A549 (cell line): ENCODE results near the gene ATXN10. TPM values are rescaled to one million over a fixed set of nuclear protein-coding genes. Genes with fewer than 3 reads are reported as not detected.
"Not testable (repeated sequence)": the region's sequence is repeated elsewhere in the genome, so short reads cannot be mapped to it uniquely, and the experiment has no call there.

ENCODE experiments used
- ATAC-seq, 2 experiments: fragments of 200-7000 bp in 1 of 2; fragments of >200 bp in 1 of 2; cut with Nextera tagmentation in 1 of 2; cut with Tn5 transposase in 1 of 2; 3 replicates each; pipeline versions ENCODE4 v1.8.0 to v1.9.1; 2018 to 2020; ENCODE audit warnings: mild to moderate bottlenecking in 1 of 2, moderate library complexity in 1 of 2
- CTCF ChIA-PET: fragments of 300-600 bp; sonication (Branson Sonifier 250); formaldehyde crosslinking; extraction: SDS; loops from one replicate; lab custom pipeline; 2021; ENCODE audit warnings: antibody characterized with exemption, inconsistent platforms; lab: Yijun Ruan, JAX
- POLR2A ChIA-PET: fragments of 350-600 bp; formaldehyde crosslinking; extraction: SDS; loops from one replicate; lab custom pipeline; 2021; ENCODE audit warnings: antibody characterized with exemption, inconsistent platforms; lab: Yijun Ruan, JAX
- DNase-seq, 2 experiments: peaks; one replicate each; pipeline versions ENCODE4 v3.0.0 to v3.0.0-alpha.2; 2011 to 2016; ENCODE audit warnings: low read depth in 1 of 2, low spot score in 1 of 2
- FAIRE-seq: peaks from 2 replicates; lab custom pipeline; 2011; peaks lifted over from hg19 to GRCh38; lab: Jason Lieb, UNC
- H3K27ac ChIP-seq, 2 experiments: fragments of >200 bp; sonication (Bioruptor Twin); formaldehyde crosslinking; 3 replicates each; pipeline ENCODE4 v1.5.1; 2016 to 2017
- H3K4me1 ChIP-seq: fragments of >200 bp; sonication (Bioruptor Twin); formaldehyde crosslinking; 3 replicates; pipeline ENCODE4 v1.6.1; 2016
- H3K4me2 ChIP-seq: fragments of >200 bp; sonication (Bioruptor Twin); formaldehyde crosslinking; 3 replicates; pipeline ENCODE4 v1.6.1; 2016
- H3K4me3 ChIP-seq: fragments of >200 bp; sonication (Bioruptor Twin); formaldehyde crosslinking; 3 replicates; pipeline ENCODE4 v1.5.1; 2016
- H3K9me3 ChIP-seq: fragments of >200 bp; sonication (Bioruptor Twin); formaldehyde crosslinking; 3 replicates; pipeline ENCODE4 v1.6.1; 2016
- CBX8 ChIP-seq: fragments of 200-600 bp; sonication (generic); IDR thresholded peaks from 2 replicates; pipeline ENCODE4 v1.6.1; 2016
- EHF ChIP-seq: fragments of 250-450 bp; sonication (Bioruptor Pico); IDR thresholded peaks from 2 replicates; pipeline ENCODE4 v1.5.0; 2020; ENCODE audit warnings: mild to moderate bottlenecking
- EHMT2 ChIP-seq: fragments of 200-600 bp; sonication (generic); IDR thresholded peaks from 2 replicates; pipeline ENCODE4 v1.6.1; 2016; ENCODE audit warnings: antibody characterized with exemption, low read depth, mild to moderate bottlenecking, moderate library complexity
- ELK1 ChIP-seq: fragments of 150-350 bp; IDR thresholded peaks from 2 replicates; pipeline ENCODE4 v1.6.1; 2014; ENCODE audit warnings: low read depth, mild to moderate bottlenecking, low read length
- HDAC2 ChIP-seq: fragments of 200-600 bp; sonication (generic); IDR thresholded peaks from 2 replicates; pipeline ENCODE4 v1.6.1; 2016
- JUN ChIP-seq, 2 experiments: fragments of >200 bp; sonication (Bioruptor Twin); formaldehyde crosslinking; IDR thresholded peaks; 2 replicates in 1 of 2; 3 replicates in 1 of 2; pipeline ENCODE4 v1.6.1; 2016 to 2017
- JUNB ChIP-seq: fragments of >200 bp; sonication (Bioruptor Twin); formaldehyde crosslinking; IDR thresholded peaks from 2 replicates; pipeline ENCODE4 v1.6.1; 2016
- KDM5A ChIP-seq: fragments of 200-600 bp; sonication (generic); IDR thresholded peaks from 2 replicates; pipeline ENCODE4 v1.6.1; 2016; ENCODE audit warnings: antibody characterized with exemption, mild to moderate bottlenecking
- MYC ChIP-seq: IDR thresholded peaks from 2 replicates; pipeline ENCODE4 v1.6.1; 2012; ENCODE audit warnings: mild to moderate bottlenecking, inconsistent platforms, low read length, improper control_type of control experiment, borderline replicate concordance
- NFE2L2 ChIP-seq: fragments of 150-350 bp; conservative IDR thresholded peaks from 2 replicates; pipeline ENCODE4 v1.6.1; 2014; ENCODE audit warnings: low read length
- POLR2AphosphoS2 ChIP-seq: conservative IDR thresholded peaks from 2 replicates; pipeline ENCODE4 v1.6.1; 2012; ENCODE audit warnings: low read length, improper control_type of control experiment, inconsistent platforms
- RAD21 ChIP-seq, 2 experiments: fragments of >200 bp in 1 of 2; sonication (Bioruptor Twin) in 1 of 2; formaldehyde crosslinking in 1 of 2; IDR thresholded peaks in 1 of 2; conservative IDR thresholded peaks in 1 of 2; 2 replicates in 1 of 2; 3 replicates in 1 of 2; pipeline ENCODE4 v1.6.1; 2012 to 2018; ENCODE audit warnings: inconsistent platforms in 1 of 2
- ZFP36 ChIP-seq: fragments of 450-650 bp; IDR thresholded peaks from 2 replicates; pipeline ENCODE4 v1.6.1; 2014; ENCODE audit warnings: borderline replicate concordance; ENCODE audit not compliant: partially characterized antibody
- ZNF302 ChIP-seq: fragments of 250-450 bp; sonication (Bioruptor Pico); IDR thresholded peaks from 2 replicates; pipeline ENCODE4 v1.9.0; 2021; ENCODE audit warnings: inconsistent platforms, mild to moderate bottlenecking, moderate library complexity
- WGBS: methylation state at CpG from one replicate; pipeline ENCODE4 v1.1.6; 2017; ENCODE audit errors: missing lambda C conversion rate; 5-methylcytosine and 5-hydroxymethylcytosine counted together
- polyA plus RNA-seq, 4 experiments: library from polyadenylated mRNA; depleted of rRNA in 3 of 4; stranded (reverse); fragments of >200 nt; fragmentation: RNase III in 1 of 4; extraction: RNeasy Plus Mini Kit Qiagen cat#74134 plus additional on column Dnase treatment in 1 of 4; gene quantifications; 2 replicates in 3 of 4; 3 replicates in 1 of 4; pipeline ENCODE4 v1.2.3, GENCODE V29; 2011 to 2017
- TF ChIP-seq, protein P1 (sequence below): fragments of 200-600 bp; sonication (generic); IDR thresholded peaks from 2 replicates; pipeline ENCODE4 v1.6.1; 2016; ENCODE audit warnings: antibody characterized with exemption, mild to moderate bottlenecking, moderate library complexity
- TF ChIP-seq, protein P2 (sequence below): fragments of 450-650 bp; IDR thresholded peaks from 2 replicates; pipeline ENCODE4 v1.6.1; 2014; ENCODE audit warnings: antibody characterized with exemption

Gene ATXN10
- polyA plus RNA-seq, 2 of the 4 experiments (the other 2 are of a cell fraction) = 126 to 281 TPM

GRCh38 chr22:45793892-45794291, 122.3 kb downstream of the ATXN10 start:
- FAIRE-seq (no peak), ATAC-seq (no peak), DNase-seq (no peak)
- Histone ChIP-seq H3K27ac (no peak overlapping the region), H3K4me3 (no peak overlapping the region), H3K4me1 (peaks cover 43% of the 10 kb centered on the region), H3K9me3 (peaks cover 12% of the 10 kb centered on the region), H3K4me2 (no peak overlapping the region)
- WGBS = 88% methylated on average over 2 of the region's 2 CpGs
- POLR2A ChIA-PET = no interaction called here
- CTCF ChIA-PET = interaction anchor here (1.2 to 1.8 kb wide), 2 partner anchors 16 to 70 kb away, joined by 3 to 4 read pairs; no protein-coding TSS in a partner anchor
- no peak for TF ChIP-seq ELK1
- TF ChIP-seq ZFP36 = no peak
- TF ChIP-seq, protein P1, sequence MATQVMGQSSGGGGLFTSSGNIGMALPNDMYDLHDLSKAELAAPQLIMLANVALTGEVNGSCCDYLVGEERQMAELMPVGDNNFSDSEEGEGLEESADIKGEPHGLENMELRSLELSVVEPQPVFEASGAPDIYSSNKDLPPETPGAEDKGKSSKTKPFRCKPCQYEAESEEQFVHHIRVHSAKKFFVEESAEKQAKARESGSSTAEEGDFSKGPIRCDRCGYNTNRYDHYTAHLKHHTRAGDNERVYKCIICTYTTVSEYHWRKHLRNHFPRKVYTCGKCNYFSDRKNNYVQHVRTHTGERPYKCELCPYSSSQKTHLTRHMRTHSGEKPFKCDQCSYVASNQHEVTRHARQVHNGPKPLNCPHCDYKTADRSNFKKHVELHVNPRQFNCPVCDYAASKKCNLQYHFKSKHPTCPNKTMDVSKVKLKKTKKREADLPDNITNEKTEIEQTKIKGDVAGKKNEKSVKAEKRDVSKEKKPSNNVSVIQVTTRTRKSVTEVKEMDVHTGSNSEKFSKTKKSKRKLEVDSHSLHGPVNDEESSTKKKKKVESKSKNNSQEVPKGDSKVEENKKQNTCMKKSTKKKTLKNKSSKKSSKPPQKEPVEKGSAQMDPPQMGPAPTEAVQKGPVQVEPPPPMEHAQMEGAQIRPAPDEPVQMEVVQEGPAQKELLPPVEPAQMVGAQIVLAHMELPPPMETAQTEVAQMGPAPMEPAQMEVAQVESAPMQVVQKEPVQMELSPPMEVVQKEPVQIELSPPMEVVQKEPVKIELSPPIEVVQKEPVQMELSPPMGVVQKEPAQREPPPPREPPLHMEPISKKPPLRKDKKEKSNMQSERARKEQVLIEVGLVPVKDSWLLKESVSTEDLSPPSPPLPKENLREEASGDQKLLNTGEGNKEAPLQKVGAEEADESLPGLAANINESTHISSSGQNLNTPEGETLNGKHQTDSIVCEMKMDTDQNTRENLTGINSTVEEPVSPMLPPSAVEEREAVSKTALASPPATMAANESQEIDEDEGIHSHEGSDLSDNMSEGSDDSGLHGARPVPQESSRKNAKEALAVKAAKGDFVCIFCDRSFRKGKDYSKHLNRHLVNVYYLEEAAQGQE = no peak
- no peak for TF ChIP-seq RAD21 (conservative IDR thresholded peaks at IDR 0.05 in 1 of 2, IDR thresholded peaks at IDR 0.05 in 1 of 2)
- no peak for TF ChIP-seq MYC
- no peak for TF ChIP-seq NFE2L2
- TF ChIP-seq JUN (IDR thresholded peaks at IDR 0.05) = no peak
- TF ChIP-seq EHF (CRISPR knock-in tag) = no peak
- no peak for TF ChIP-seq EHMT2
- no peak for TF ChIP-seq KDM5A
- no peak for TF ChIP-seq CBX8

- H3K4me1 ChIP-seq = peaks cover 35% of the 10 kb centered on the region
- CTCF ChIA-PET, H3K27ac ChIP-seq, POLR2A ChIA-PET, DNase-seq, FAIRE-seq, ATAC-seq, H3K4me2 ChIP-seq, H3K4me3 ChIP-seq: not testable (repeated sequence)
- WGBS = 95% methylated on average over 9 of the region's 9 CpGs
- peaks cover 12% of the 10 kb centered on the region for H3K9me3 ChIP-seq
These were observed 124.4 kb downstream of the ATXN10 start for GRCh38 chr22:45796009-45796408.

DNA sequence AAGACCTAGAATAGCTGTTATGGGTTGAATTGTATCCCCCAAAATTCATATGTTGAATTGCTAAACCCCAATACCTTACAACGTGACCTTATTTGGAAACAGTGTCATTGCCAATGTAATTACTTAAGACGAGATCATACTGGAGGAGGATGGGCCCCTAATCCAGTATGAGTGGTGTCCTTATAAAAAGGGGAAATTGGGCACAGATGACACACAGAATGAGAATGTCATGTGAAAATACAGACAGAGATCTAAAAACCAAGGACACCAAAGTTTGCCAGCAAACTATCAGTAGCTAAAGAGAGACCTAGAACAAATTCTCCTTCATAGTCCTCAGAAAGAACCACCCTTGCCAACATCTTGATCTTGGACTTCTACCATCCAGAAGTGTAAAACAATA, 127.7 kb downstream of the ATXN10 start:
- ChIA-PET CTCF (no interaction called here), POLR2A (interaction anchor here (0.6 kb wide), 1 partner anchor 29 kb away, joined by 3 read pairs; no protein-coding TSS in a partner anchor)
- WGBS = 59% methylated on average over 2 of the region's 2 CpGs
- DNase-seq (no peak), FAIRE-seq (no peak), ATAC-seq (no peak)
- no peak overlapping the region for H3K4me3 ChIP-seq
- TF ChIP-seq, protein P2, sequence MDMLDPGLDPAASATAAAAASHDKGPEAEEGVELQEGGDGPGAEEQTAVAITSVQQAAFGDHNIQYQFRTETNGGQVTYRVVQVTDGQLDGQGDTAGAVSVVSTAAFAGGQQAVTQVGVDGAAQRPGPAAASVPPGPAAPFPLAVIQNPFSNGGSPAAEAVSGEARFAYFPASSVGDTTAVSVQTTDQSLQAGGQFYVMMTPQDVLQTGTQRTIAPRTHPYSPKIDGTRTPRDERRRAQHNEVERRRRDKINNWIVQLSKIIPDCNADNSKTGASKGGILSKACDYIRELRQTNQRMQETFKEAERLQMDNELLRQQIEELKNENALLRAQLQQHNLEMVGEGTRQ = no peak
- TF ChIP-seq ZNF302 (no peak), POLR2AphosphoS2 (no peak), JUNB (no peak), HDAC2 (no peak)
- H3K27ac ChIP-seq = peak overlapping the region in 1 of 2 experiments; percentile 47; a peak in 1 of 6 replicates
- H3K9me3 ChIP-seq = peaks cover 12% of the 10 kb centered on the region
- H3K4me2 ChIP-seq = peak overlapping the region; percentile 44; the same call in 2 of the 3 replicates
- peaks cover 42% of the 10 kb centered on the region for H3K4me1 ChIP-seq
